Esophagus muscularis mucosa (tissue), 3 donors: ENCODE results near the gene TOX2.

Experiments used
- CTCF ChIP-seq, 3 experiments: fragments of 200-600 bp in 2 of 3; fragments of 450-650 bp in 1 of 3; sonication (generic) in 2 of 3; IDR thresholded peaks; one replicate each; pipeline ENCODE4 v1.5.1; 2017 to 2019; ENCODE audit warnings: antibody characterized with exemption in 3 of 3, mild to moderate bottlenecking in 2 of 3, moderate library complexity in 1 of 3
- POLR2AphosphoS5 ChIP-seq, 2 donors: sonication (generic); formaldehyde crosslinking; IDR thresholded peaks; one replicate each; pipeline ENCODE4 v1.6.1; 2017; ENCODE audit warnings: antibody characterized with exemption in 2 of 2

- TF ChIP-seq CTCF (IDR thresholded peaks at IDR 0.05) (no peak), POLR2AphosphoS5 (IDR thresholded peaks at IDR 0.05) (no peak)
Observed at GRCh38 chr20:44036441-44036840, 121.8 kb downstream of the TOX2 start.
